Gastroesophageal sphincter (tissue), 4 donors: ENCODE data around the gene BATF. TPM values are rescaled to one million over a fixed set of nuclear protein-coding genes. Genes with fewer than 3 reads are reported as not detected.
A peak's percentile ranks its signal among the peaks of the same experiment; 100 is the strongest.

ENCODE experiments used
- ATAC-seq: fragments of 150-250 bp; one replicate; pipeline ENCODE4 v1.9.1; 2016; ENCODE audit warnings: mild to moderate bottlenecking, moderate library complexity
- H3K27ac ChIP-seq, 4 donors: fragments of 200-600 bp; sonication (generic) in 3 of 4; 1 replicate in 3 of 4; 2 replicates in 1 of 4; pipeline ENCODE4 v1.5.1; 2016 to 2019
- H3K27me3 ChIP-seq: fragments of 200-600 bp; sonication (generic); one replicate; pipeline ENCODE4 v1.5.1; 2019
- H3K36me3 ChIP-seq, 2 donors: fragments of 200-600 bp; sonication (generic); one replicate each; pipeline ENCODE4 v1.5.1; 2019; ENCODE audit warnings: control low read depth in 1 of 2
- H3K4me1 ChIP-seq, 3 donors: fragments of 200-600 bp; sonication (generic); 1 replicate in 2 of 3; 2 replicates in 1 of 3; pipeline ENCODE4 v1.5.1; 2016 to 2019; ENCODE audit warnings: control low read depth in 2 of 3
- H3K4me3 ChIP-seq, 2 donors: fragments of 200-600 bp; sonication (generic); one replicate each; pipeline ENCODE4 v1.5.1; 2019; ENCODE audit warnings: mild to moderate bottlenecking in 1 of 2, moderate library complexity in 1 of 2
- H3K9me3 ChIP-seq, 3 donors: fragments of 200-600 bp; sonication (generic); one replicate each; pipeline ENCODE4 v1.5.1; 2017 to 2019; ENCODE audit warnings: control low read depth in 2 of 3
- CTCF ChIP-seq, 4 experiments: fragments of 200-600 bp in 2 of 4; fragments of 450-650 bp in 2 of 4; sonication (generic) in 1 of 4; IDR thresholded peaks; one replicate each; pipeline ENCODE4 v1.5.1; 2017 to 2019; ENCODE audit warnings: antibody characterized with exemption in 4 of 4, mild to moderate bottlenecking in 2 of 4, moderate library complexity in 2 of 4
- EP300 ChIP-seq: sonication (generic); formaldehyde crosslinking; IDR thresholded peaks from one replicate; pipeline ENCODE4 v1.6.1; 2017; ENCODE audit warnings: antibody characterized with exemption, mild to moderate bottlenecking
- POLR2A ChIP-seq, 2 donors: fragments of 450-650 bp; IDR thresholded peaks; one replicate each; pipeline ENCODE4 v1.6.1; 2017; ENCODE audit warnings: antibody characterized with exemption in 2 of 2, mild to moderate bottlenecking in 2 of 2, moderate library complexity in 1 of 2
- POLR2AphosphoS5 ChIP-seq: sonication (generic); formaldehyde crosslinking; IDR thresholded peaks from one replicate; pipeline ENCODE4 v1.6.1; 2017; ENCODE audit warnings: antibody characterized with exemption
- WGBS, 2 donors: methylation state at CpG; one replicate each; pipeline ENCODE4 v1.1.5; 2018; ENCODE audit warnings: low coverage in 1 of 2; 5-methylcytosine and 5-hydroxymethylcytosine counted together
- total RNA-seq, 4 donors: library from RNA; depleted of rRNA; stranded (reverse); fragments of >200 nt; gene quantifications; one replicate each; pipeline ENCODE4 v1.1.0, GENCODE V29; 2016

The BATF gene
- total RNA-seq, 4 donors from 2014 or later: 2.6 to 16.8 (median 3.2) TPM

- H3K36me3 ChIP-seq: no peaks in the 10 kb centered on the region
- 75 to 84% methylated on average over 4 to 10 of the region's 11 CpGs for WGBS, 2 donors
- no peak overlapping the region for H3K27ac ChIP-seq
- H3K9me3 ChIP-seq: no peaks in the 10 kb centered on the region
- H3K4me1 ChIP-seq: peaks cover 0 to 13% (median 0%) of the 10 kb centered on the region in 3 donors
- H3K27me3 ChIP-seq: peaks cover 15% of the 10 kb centered on the region
- H3K4me3 ChIP-seq: no peak overlapping the region
- no peak for TF ChIP-seq POLR2A (IDR thresholded peaks at IDR 0.05)
- no peak for TF ChIP-seq POLR2AphosphoS5
- no peak for TF ChIP-seq CTCF (IDR thresholded peaks at IDR 0.05)
- no peak for TF ChIP-seq EP300
- no peak for ATAC-seq
Measured at GRCh38 chr14:75519826-75520728, 2.2 kb upstream of the BATF start.

- ATAC-seq: no peak
- WGBS, 2 donors: 92% methylated on average over 3 of the region's 3 CpGs
- Histone ChIP-seq H3K27me3 (peaks cover 15% of the 10 kb centered on the region), H3K9me3 (no peaks in the 10 kb centered on the region), H3K4me3 (no peak overlapping the region), H3K4me1 (peaks cover 0 to 6% (median 0%) of the 10 kb centered on the region in 3 donors), H3K27ac (no peak overlapping the region), H3K36me3 (no peaks in the 10 kb centered on the region)
- no peak for TF ChIP-seq EP300
- TF ChIP-seq POLR2A (IDR thresholded peaks at IDR 0.05): no peak
- TF ChIP-seq CTCF (IDR thresholded peaks at IDR 0.05): no peak
- no peak for TF ChIP-seq POLR2AphosphoS5
Measured at GRCh38 chr14:75520852-75521251, 1.4 kb upstream of the BATF start.

- 38 to 63% methylated on average over 8 of the region's 11 CpGs for WGBS, 2 donors
- Histone ChIP-seq H3K27me3 (peaks cover 15% of the 10 kb centered on the region), H3K36me3 (no peaks in the 10 kb centered on the region), H3K9me3 (no peaks in the 10 kb centered on the region), H3K4me3 (no peak overlapping the region), H3K27ac (no peak overlapping the region), H3K4me1 (peaks cover 0 to 4% (median 0%) of the 10 kb centered on the region in 3 donors)
- TF ChIP-seq POLR2A (IDR thresholded peaks at IDR 0.05) (no peak), EP300 (no peak), CTCF (IDR thresholded peaks at IDR 0.05) (no peak), POLR2AphosphoS5 (no peak)
- ATAC-seq: no peak
Measured at GRCh38 chr14:75521415-75522199, 662 bp upstream of the BATF start.

DNA sequence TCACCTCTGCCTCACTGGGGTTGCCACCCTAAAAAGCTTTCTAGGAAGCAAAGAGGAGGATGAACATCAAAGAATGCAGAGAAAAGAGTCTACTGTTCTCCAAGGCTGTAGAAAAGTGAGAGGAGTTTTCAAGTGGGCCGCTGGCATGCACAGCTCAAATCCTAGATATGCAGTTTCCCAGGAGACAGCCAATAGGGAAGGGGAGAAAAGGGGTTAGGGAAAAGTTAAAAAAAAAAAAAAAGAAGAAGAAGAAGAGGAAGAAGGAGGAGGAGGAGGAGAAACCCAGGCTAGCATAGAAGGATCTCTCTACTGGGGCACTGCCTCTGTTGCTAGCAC is 682 bp downstream of the BATF start:
- peaks cover 0 to 4% (median 0%) of the 10 kb centered on the region in 3 donors for H3K4me1 ChIP-seq
- TF ChIP-seq POLR2A (IDR thresholded peaks at IDR 0.05): no peak
- TF ChIP-seq EP300: no peak
- no peak for TF ChIP-seq POLR2AphosphoS5
- no peak for TF ChIP-seq CTCF (IDR thresholded peaks at IDR 0.05)
- H3K4me3 ChIP-seq: peak overlapping the region in 1 of 2 donors; percentile 32
- ATAC-seq: no peak
- H3K9me3 ChIP-seq: no peaks in the 10 kb centered on the region
- peaks cover 15% of the 10 kb centered on the region for H3K27me3 ChIP-seq
- peak overlapping the region in 1 of 4 donors; percentile 42 for H3K27ac ChIP-seq
- no peaks in the 10 kb centered on the region for H3K36me3 ChIP-seq
- 57% methylated on average over 1 of the region's 1 CpG; no CpG with 5 or more reads in 1 of the 2 donors for WGBS, 2 donors
